Neutrophil (primary cell): ENCODE results near the gene ZC4H2.
"Not testable (repeated sequence)": the region's sequence is repeated elsewhere in the genome, so short reads cannot be mapped to it uniquely, and the experiment has no call there.

ENCODE experiments used
- H3K27ac ChIP-seq: fragments of 200-600 bp; sonication (generic); 2 replicates; pipeline ENCODE4 v1.5.1; 2016; ENCODE audit warnings: mild to moderate bottlenecking, moderate library complexity
- H3K27me3 ChIP-seq: fragments of 200-600 bp; sonication (generic); 2 replicates; pipeline ENCODE4 v1.6.0; 2016; ENCODE audit warnings: mild to moderate bottlenecking
- H3K36me3 ChIP-seq: fragments of 200-600 bp; sonication (generic); 2 replicates; pipeline ENCODE4 v1.5.1; 2017
- H3K4me1 ChIP-seq, 2 experiments: fragments of 200-600 bp in 1 of 2; sonication (generic) in 1 of 2; 1 replicate in 1 of 2; 2 replicates in 1 of 2; pipeline versions ENCODE4 v1.5.1 to v1.6.1; 2013 to 2016; ENCODE audit warnings: low read depth in 1 of 2, low read length in 1 of 2, mild to moderate bottlenecking in 1 of 2, moderate library complexity in 1 of 2; ENCODE audit not compliant: control insufficient read depth in 1 of 2, insufficient read depth in 1 of 2
- H3K4me3 ChIP-seq, 2 experiments: fragments of 200-600 bp in 1 of 2; sonication (generic) in 1 of 2; 1 replicate in 1 of 2; 2 replicates in 1 of 2; pipeline ENCODE4 v1.5.1; 2013 to 2016; ENCODE audit warnings: low read depth in 1 of 2, low read length in 1 of 2, mild to moderate bottlenecking in 1 of 2, moderate library complexity in 1 of 2
- H3K9me3 ChIP-seq: fragments of 200-600 bp; sonication (generic); 2 replicates; pipeline ENCODE4 v1.5.1; 2016
- TF ChIP-seq, protein P1 (sequence below): fragments of 200-600 bp; sonication (generic); IDR thresholded peaks from 2 replicates; pipeline ENCODE4 v1.5.1; 2016; ENCODE audit warnings: antibody characterized with exemption

Gene ZC4H2, protein sequence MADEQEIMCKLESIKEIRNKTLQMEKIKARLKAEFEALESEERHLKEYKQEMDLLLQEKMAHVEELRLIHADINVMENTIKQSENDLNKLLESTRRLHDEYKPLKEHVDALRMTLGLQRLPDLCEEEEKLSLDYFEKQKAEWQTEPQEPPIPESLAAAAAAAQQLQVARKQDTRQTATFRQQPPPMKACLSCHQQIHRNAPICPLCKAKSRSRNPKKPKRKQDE

DNA sequence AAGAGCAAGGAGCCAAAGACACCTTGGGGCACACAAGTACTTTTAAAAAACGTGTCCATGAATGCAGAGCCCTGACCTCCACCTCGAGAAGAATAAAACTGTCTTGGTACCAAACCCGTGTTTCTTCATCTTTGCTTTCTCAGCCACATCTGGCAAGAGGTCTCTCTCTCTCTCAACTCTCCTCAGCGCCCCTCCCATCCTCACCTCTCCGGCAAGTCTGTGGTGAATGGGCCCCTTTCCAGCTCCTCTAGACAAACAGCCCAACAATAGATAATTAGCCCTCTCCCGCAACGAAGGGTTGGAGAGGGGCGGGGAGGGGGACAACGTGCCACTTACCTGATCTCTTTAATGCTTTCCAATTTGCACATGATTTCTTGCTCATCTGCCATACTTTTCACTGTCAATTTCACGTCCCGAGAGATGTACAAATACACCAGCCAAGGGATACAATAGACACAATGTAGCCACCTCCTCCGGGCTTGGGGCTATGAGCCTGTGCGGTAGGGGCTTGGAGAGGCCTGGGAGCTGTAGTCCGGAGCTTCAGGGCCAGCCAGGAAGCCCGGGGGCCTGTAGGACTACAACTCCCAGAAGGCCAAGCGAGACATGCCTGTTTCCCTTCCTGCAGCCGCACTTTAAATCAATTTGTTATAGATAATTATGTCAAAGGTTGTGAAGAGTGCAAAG, at the start of gene ZC4H2:
Gene ZC4H2 (minus strand): TSS at position 462 of the 684 bp plus-strand sequence. CDS start 73 bp downstream, at position 389.
- Histone ChIP-seq H3K27ac (no peak within 1 kb of the TSS), H3K4me3 (peak within 1 kb of the TSS; percentile 47), H3K4me1 (peaks cover 5 to 8% of the 10 kb centered on the region in 2 experiments), H3K36me3 (no peaks in the 10 kb centered on the region), H3K9me3 (no peaks in the 10 kb centered on the region), H3K27me3 (no peaks in the 10 kb centered on the region)
- TF ChIP-seq, protein P1, sequence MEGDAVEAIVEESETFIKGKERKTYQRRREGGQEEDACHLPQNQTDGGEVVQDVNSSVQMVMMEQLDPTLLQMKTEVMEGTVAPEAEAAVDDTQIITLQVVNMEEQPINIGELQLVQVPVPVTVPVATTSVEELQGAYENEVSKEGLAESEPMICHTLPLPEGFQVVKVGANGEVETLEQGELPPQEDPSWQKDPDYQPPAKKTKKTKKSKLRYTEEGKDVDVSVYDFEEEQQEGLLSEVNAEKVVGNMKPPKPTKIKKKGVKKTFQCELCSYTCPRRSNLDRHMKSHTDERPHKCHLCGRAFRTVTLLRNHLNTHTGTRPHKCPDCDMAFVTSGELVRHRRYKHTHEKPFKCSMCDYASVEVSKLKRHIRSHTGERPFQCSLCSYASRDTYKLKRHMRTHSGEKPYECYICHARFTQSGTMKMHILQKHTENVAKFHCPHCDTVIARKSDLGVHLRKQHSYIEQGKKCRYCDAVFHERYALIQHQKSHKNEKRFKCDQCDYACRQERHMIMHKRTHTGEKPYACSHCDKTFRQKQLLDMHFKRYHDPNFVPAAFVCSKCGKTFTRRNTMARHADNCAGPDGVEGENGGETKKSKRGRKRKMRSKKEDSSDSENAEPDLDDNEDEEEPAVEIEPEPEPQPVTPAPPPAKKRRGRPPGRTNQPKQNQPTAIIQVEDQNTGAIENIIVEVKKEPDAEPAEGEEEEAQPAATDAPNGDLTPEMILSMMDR = no peak

DNA sequence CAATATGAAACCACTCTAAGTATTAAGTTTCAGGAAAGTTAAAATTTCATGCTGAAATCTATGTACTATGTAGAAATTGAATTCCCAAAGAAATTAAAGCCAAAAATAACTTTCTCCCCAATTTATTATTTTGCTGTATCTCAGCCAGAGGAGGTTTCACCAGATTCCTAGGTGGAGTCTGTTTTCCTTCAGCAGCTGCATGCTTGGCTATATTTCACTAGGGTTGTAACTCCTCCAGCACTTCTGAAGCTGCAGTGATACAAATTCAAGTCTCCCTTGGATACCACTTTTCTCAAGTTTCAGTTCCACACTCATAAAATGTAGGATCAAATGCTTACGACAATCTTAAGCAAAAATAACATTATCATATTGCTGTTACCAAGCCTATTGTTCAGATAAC, 41.2 kb upstream of the ZC4H2 start:
- no peaks in the 10 kb centered on the region for H3K4me1 ChIP-seq
- no peaks in the 10 kb centered on the region for H3K9me3 ChIP-seq
- no peak overlapping the region for H3K27ac ChIP-seq
- H3K4me3 ChIP-seq = no peak overlapping the region
- H3K36me3 ChIP-seq = no peaks in the 10 kb centered on the region
- no peaks in the 10 kb centered on the region for H3K27me3 ChIP-seq
- TF ChIP-seq, protein P1 = no peak

DNA sequence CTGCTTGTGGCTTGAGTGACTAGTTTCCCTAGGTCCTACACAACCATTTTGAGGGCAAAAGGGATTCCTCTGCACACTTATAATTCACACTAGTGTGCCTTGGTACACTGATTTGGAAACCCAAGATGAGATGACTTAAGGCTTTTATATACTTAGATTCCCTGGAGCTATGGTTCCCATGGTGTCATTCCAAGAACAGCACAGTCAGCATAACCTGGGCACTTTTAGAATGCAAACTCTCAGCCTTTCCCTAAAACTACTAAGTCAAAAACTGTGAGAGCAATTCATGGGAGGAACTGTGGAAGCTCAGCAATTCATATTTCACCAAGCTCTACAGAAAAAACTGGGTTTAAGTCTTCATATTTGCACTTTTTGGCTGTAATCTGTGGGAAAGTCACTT, 38.0 kb upstream of the ZC4H2 start:
- TF ChIP-seq, protein P1 = no peak

DNA sequence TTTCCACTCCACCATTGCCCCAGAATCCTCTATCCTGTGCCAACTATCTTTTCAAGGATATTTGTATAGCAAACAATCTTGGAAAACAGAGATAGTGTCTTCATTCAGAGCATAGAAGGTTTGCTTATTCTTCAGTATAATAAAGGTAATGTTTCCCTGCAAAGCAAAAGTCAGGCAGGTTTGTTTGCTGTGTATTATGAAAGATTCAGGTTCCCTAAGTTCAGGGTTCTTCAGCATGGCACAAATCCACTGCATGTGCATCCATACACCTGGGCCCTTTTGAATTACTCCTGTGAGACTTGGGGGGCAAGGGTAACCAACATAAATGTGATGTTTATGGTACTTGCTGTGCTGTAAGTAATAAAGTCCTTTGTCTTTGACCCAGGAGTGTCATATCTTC, 33.2 kb upstream of the ZC4H2 start:
- Histone ChIP-seq H3K4me3 (no peak overlapping the region), H3K27me3 (no peaks in the 10 kb centered on the region), H3K36me3 (no peaks in the 10 kb centered on the region), H3K27ac (no peak overlapping the region), H3K4me1 (no peaks in the 10 kb centered on the region), H3K9me3 (no peaks in the 10 kb centered on the region)
- TF ChIP-seq, protein P1 = no peak

More for the DNA sequence above, 38.0 kb upstream of the ZC4H2 start:
- Histone ChIP-seq H3K4me1 (no peaks in the 10 kb centered on the region), H3K9me3 (no peaks in the 10 kb centered on the region), H3K4me3 (no peak overlapping the region), H3K27ac (no peak overlapping the region), H3K27me3 (no peaks in the 10 kb centered on the region), H3K36me3 (no peaks in the 10 kb centered on the region)

DNA sequence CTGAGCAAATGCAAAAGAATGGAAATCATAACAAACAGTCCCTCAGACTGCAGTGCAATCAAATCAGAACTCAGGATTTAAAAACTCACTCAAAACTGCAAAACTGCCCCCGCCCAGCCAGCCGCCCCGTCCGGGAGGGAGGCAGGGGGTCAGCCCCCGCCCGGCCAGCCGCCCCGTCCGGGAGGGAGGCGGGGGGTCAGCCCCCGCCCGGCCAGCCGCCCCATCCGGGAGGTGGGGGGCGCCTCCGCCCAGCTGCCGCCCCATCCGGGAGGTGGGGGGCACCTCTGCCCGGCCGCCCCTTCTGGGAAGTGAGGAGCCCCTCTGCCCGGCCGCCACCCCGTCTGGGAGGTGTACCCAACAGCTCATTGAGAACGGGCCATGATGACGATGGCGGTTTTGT, 26.0 kb upstream of the ZC4H2 start:
- not testable (repeated sequence) for H3K27me3 ChIP-seq, H3K4me3 ChIP-seq, H3K36me3 ChIP-seq, H3K4me1 ChIP-seq, H3K27ac ChIP-seq, H3K9me3 ChIP-seq

DNA sequence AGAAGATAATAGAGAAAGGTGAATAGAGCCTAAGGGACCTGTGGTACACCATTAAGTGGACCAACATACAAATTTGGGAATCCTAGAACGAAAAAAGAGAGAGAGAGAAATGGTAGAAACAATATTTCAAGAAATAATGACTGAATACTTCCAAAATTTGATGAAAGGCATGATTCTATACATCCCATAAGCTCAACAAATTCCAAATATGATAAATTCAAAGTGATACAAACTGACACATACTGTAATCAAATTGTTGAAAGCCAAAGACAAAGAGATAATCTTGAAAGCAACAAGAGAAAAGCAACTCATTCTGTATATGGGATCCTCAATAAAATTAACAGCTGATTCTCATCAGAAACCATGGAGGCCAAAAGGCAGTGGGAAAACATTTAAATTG, 20.6 kb upstream of the ZC4H2 start:
- TF ChIP-seq, protein P1 = no peak
- Histone ChIP-seq H3K4me3 (no peak overlapping the region), H3K27me3 (no peaks in the 10 kb centered on the region), H3K27ac (no peak overlapping the region), H3K36me3 (no peaks in the 10 kb centered on the region), H3K9me3 (no peaks in the 10 kb centered on the region), H3K4me1 (no peaks in the 10 kb centered on the region)
